OCI-LY7 (cell line): ENCODE results near the gene CCDC186. TPM values are rescaled to one million over a fixed set of nuclear protein-coding genes. Genes with fewer than 3 reads are reported as not detected.
A peak's percentile ranks its signal among the peaks of the same experiment; 100 is the strongest.

Source experiments
- BruUV-seq: library from RNA; stranded (reverse); fragments of 400-500 nt; replicated peaks from 2 replicates; lab custom pipeline; 2021; lab: Mats Ljungman, UMichigan
- CTCF ChIA-PET: fragments of 300-600 bp; sonication (Branson Sonifier 250); formaldehyde crosslinking; loops from one replicate; lab custom pipeline; 2022; ENCODE audit warnings: antibody characterized with exemption; ENCODE audit not compliant: unreplicated experiment; lab: Charles Lee
- POLR2A ChIA-PET: fragments of 300-600 bp; sonication (Branson Sonifier 250); formaldehyde crosslinking; loops from one replicate; lab custom pipeline; 2022; ENCODE audit warnings: antibody characterized with exemption; lab: Charles Lee
- DNase-seq: peaks from one replicate; pipeline ENCODE4 v3.0.0-alpha.2; 2015; ENCODE audit warnings: low spot score
- H2AFZ ChIP-seq: fragments of 200-600 bp; sonication (generic), shearing (Covaris generic); 2 replicates; pipeline ENCODE4 v1.6.1; 2014; ENCODE audit warnings: mild to moderate bottlenecking, antibody characterized with exemption, low read length, moderate library complexity
- H3K27ac ChIP-seq: fragments of 200-600 bp; sonication (generic); 2 replicates; pipeline ENCODE4 v1.5.1; 2014; ENCODE audit warnings: mixed run types, low read depth, mild to moderate bottlenecking, moderate library complexity, low read length, inconsistent platforms; ENCODE audit not compliant: poor library complexity, severe bottlenecking
- H3K36me3 ChIP-seq: fragments of 200-600 bp; sonication (generic); 2 replicates; pipeline ENCODE4 v1.6.1; 2014; ENCODE audit warnings: mild to moderate bottlenecking, antibody characterized with exemption, low read length, moderate library complexity, mixed read lengths; ENCODE audit not compliant: insufficient read depth
- H3K4me1 ChIP-seq: fragments of 200-600 bp; sonication (generic); 2 replicates; pipeline ENCODE4 v1.5.1; 2014; ENCODE audit warnings: mild to moderate bottlenecking, low read length; ENCODE audit not compliant: insufficient read depth, poor library complexity, severe bottlenecking
- H3K4me2 ChIP-seq: fragments of 200-600 bp; sonication (generic); 2 replicates; pipeline ENCODE4 v1.6.1; 2014; ENCODE audit warnings: mild to moderate bottlenecking, low read length
- H3K4me3 ChIP-seq: fragments of 200-600 bp; sonication (generic); 2 replicates; pipeline ENCODE4 v1.5.1; 2014; ENCODE audit warnings: mild to moderate bottlenecking, low read depth, low read length; ENCODE audit not compliant: poor library complexity, severe bottlenecking
- H3K79me2 ChIP-seq: fragments of 200-600 bp; sonication (generic); 2 replicates; pipeline ENCODE4 v1.6.1; 2016; ENCODE audit warnings: low read depth, mild to moderate bottlenecking, low read length, moderate library complexity, mixed read lengths; ENCODE audit not compliant: insufficient read depth
- H3K9me2 ChIP-seq: fragments of 200-600 bp; sonication (generic); 2 replicates; pipeline ENCODE4 v1.6.1; 2016; ENCODE audit warnings: mild to moderate bottlenecking, low read length, mixed read lengths; ENCODE audit not compliant: insufficient read depth
- H3K9me3 ChIP-seq: fragments of 200-600 bp; sonication (generic); 2 replicates; pipeline ENCODE4 v1.6.1; 2014; ENCODE audit warnings: mild to moderate bottlenecking, mixed run types, low read length, mixed read lengths
- H4K20me1 ChIP-seq: fragments of 200-600 bp; sonication (generic); 2 replicates; pipeline ENCODE4 v1.6.1; 2014; ENCODE audit warnings: mild to moderate bottlenecking, antibody characterized with exemption, low read length, moderate library complexity, mixed read lengths; ENCODE audit not compliant: insufficient read depth
- EZH2phosphoT487 ChIP-seq: fragments of 200-600 bp; sonication (generic); IDR thresholded peaks from 2 replicates; pipeline ENCODE4 v1.6.1; 2018; ENCODE audit warnings: low read depth, borderline replicate concordance, mild to moderate bottlenecking, mixed run types, antibody characterized with exemption, low read length, moderate library complexity, mixed read lengths
- intact Hi-C: fragments of 100-400 bp; cut with micrococcal nuclease; formaldehyde crosslinking; loops from one replicate; pipeline ENCODE4 v1.10.0; 2022; ENCODE audit not compliant: unreplicated experiment
- total RNA-seq, 2 experiments: library from RNA; depleted of rRNA in 1 of 2; stranded (reverse); fragments of >200 nt in 1 of 2; shearing (Covaris generic) in 1 of 2; gene quantifications; 2 replicates each; pipeline ENCODE4 v1.2.3, GENCODE V29; 2014 to 2022
- TF ChIP-seq, protein P1 (sequence below): fragments of 200-600 bp; sonication (generic); conservative IDR thresholded peaks from 2 replicates; pipeline ENCODE4 v1.5.1; 2014; ENCODE audit warnings: mild to moderate bottlenecking, antibody characterized with exemption, low read length, moderate library complexity, mixed read lengths

Gene CCDC186
- total RNA-seq, 2 experiments from 2014 or later: 5.3 to 13.1 TPM

DNA sequence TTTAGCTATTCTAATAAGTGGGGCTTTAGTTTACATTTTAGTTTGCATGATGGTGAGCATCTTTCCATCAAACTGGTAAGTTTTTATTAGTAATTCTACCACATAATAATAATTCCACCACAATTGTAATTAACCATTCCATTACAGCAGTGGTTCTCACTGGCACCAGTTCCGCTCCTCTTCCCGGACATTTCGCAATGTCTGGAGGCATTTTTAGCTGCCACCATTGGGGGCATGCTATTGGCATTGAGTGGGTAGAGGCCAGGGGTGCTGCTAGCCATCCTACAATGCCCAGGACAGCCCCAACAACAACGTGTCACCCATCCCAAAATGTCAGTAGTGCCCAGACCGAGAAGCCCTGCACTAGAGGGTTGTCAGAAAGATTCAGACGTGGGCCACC, 98.9 kb downstream of the CCDC186 start:
- no peak for DNase-seq
- Histone ChIP-seq H3K4me3 (no peak overlapping the region), H3K27ac (no peak overlapping the region), H2AFZ (no peak overlapping the region), H3K9me3 (no peaks in the 10 kb centered on the region), H3K4me1 (peaks cover 21% of the 10 kb centered on the region), H3K36me3 (no peaks in the 10 kb centered on the region), H3K4me2 (no peak overlapping the region), H3K9me2 (no peaks in the 10 kb centered on the region), H3K79me2 (no peaks in the 10 kb centered on the region), H4K20me1 (no peaks in the 10 kb centered on the region)
- BruUV-seq: no TSS peak
- intact Hi-C loops: no loop called here
- CTCF ChIA-PET: no interaction called here
- TF ChIP-seq, protein P1, sequence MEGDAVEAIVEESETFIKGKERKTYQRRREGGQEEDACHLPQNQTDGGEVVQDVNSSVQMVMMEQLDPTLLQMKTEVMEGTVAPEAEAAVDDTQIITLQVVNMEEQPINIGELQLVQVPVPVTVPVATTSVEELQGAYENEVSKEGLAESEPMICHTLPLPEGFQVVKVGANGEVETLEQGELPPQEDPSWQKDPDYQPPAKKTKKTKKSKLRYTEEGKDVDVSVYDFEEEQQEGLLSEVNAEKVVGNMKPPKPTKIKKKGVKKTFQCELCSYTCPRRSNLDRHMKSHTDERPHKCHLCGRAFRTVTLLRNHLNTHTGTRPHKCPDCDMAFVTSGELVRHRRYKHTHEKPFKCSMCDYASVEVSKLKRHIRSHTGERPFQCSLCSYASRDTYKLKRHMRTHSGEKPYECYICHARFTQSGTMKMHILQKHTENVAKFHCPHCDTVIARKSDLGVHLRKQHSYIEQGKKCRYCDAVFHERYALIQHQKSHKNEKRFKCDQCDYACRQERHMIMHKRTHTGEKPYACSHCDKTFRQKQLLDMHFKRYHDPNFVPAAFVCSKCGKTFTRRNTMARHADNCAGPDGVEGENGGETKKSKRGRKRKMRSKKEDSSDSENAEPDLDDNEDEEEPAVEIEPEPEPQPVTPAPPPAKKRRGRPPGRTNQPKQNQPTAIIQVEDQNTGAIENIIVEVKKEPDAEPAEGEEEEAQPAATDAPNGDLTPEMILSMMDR: no peak
- TF ChIP-seq EZH2phosphoT487: no peak
- POLR2A ChIA-PET: interaction anchor here (1.9 to 4.4 kb wide), 3 partner anchors 10 to 29 kb away, joined by 5 to 15 read pairs (median 6); no protein-coding TSS in a partner anchor

DNA sequence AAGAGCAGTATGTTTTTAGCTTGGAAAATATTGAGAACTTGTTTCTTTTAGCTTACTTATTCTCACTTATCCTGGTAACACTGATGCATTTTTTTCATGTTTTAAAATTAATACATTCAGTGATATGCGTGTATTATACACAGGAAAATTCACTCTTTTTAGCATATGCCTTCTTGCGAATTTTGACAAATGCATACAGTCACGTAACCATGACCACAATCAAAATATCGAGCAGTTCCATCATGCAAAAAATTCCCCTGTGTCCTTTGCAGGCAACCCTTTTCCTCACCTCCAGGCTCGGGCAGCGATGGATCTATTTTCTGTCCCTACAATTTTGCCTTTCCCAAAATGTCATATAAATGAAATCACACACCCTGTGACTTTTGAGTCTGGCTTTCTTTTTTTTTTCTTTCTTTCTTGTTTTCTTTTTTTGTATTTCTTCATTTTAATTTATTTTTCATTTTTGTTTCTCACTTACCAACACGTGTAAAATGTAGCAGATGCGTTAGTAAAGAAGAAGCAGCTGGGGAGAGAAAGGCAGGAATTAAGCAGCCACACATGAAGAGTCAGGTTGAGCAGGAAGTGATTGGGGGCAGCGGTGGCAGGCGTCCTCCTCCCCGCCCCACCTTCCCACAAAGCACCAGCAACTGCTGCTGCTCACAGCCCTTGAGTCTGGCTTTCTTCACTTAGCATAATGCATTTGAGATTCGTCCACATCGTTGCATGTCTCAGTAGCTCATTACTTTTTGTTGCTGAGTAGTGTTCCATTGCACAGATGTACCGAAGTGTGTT, 100.4 kb downstream of the CCDC186 start:
- peak; percentile 83 for DNase-seq
- TF ChIP-seq, protein P1: no peak
- BruUV-seq: no TSS peak
- Histone ChIP-seq H3K4me3 (peak overlapping the region; percentile 34), H3K9me3 (no peaks in the 10 kb centered on the region), H4K20me1 (no peaks in the 10 kb centered on the region), H2AFZ (peak overlapping the region; percentile 97), H3K27ac (no peak overlapping the region), H3K9me2 (no peaks in the 10 kb centered on the region), H3K36me3 (no peaks in the 10 kb centered on the region), H3K4me1 (peaks cover 24% of the 10 kb centered on the region), H3K4me2 (peak overlapping the region; percentile 54), H3K79me2 (no peaks in the 10 kb centered on the region)
- ChIA-PET POLR2A (interaction anchor here (0.6 to 4.4 kb wide), 12 partner anchors 9 to 890 kb away, joined by 3 to 15 read pairs (median 4); no protein-coding TSS in a partner anchor), CTCF (interaction anchor here (0.8 to 1.3 kb wide), 2 partner anchors 8 to 9 kb away, joined by 3 to 4 read pairs; no protein-coding TSS in a partner anchor)
- intact Hi-C loops: no loop called here

DNA sequence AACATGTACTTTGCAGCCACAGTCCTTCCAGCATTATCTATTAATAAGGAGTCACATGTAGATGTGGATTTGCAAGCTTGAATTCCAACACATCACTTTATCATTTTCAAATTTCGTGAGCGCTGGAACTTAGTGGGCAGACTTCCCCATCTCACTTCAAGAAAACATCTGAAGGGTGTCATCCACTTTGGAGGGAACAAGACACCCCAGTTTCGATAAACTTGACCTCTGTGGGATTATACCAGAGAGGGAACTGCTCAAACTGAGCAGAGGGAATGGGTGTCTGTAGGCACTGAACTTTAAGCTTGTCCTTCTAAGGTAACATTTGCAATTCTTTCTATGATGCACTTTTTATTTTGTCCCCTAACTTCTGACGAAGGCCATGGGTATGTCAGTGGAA, 102.8 kb downstream of the CCDC186 start:
- Histone ChIP-seq H3K9me2 (no peaks in the 10 kb centered on the region), H4K20me1 (no peaks in the 10 kb centered on the region), H3K4me1 (peaks cover 40% of the 10 kb centered on the region), H3K79me2 (no peaks in the 10 kb centered on the region), H3K9me3 (no peaks in the 10 kb centered on the region), H3K4me2 (no peak overlapping the region), H3K27ac (no peak overlapping the region), H2AFZ (peak overlapping the region; percentile 25; the same call in 1 of the 2 replicates), H3K4me3 (no peak overlapping the region), H3K36me3 (no peaks in the 10 kb centered on the region)
- TF ChIP-seq EZH2phosphoT487: no peak
- TF ChIP-seq, protein P1: no peak
- CTCF ChIA-PET: no interaction called here
- BruUV-seq: no TSS peak
- DNase-seq: no peak
- intact Hi-C loops: no loop called here
- POLR2A ChIA-PET: interaction anchor here (0.6 to 2.4 kb wide), 4 partner anchors 11 to 110 kb away, joined by 3 to 15 read pairs (median 4); no protein-coding TSS in a partner anchor
